ENCODE measurements around the gene TMEM175.

- no peak for TF ChIP-seq POLR2AphosphoS2 (IDR thresholded peaks at IDR 0.05; ENCODE audit: low read length)
- TF ChIP-seq SIN3A (IDR thresholded peaks at IDR 0.05; ENCODE audit: borderline replicate concordance in 2 of 2, control insufficient read depth in 1 of 2, low read depth in 2 of 2, low read length in 2 of 2) = no peak
- TF ChIP-seq NFYB (IDR thresholded peaks at IDR 0.05; ENCODE audit: extremely low read depth, insufficient read length) = no peak
These were observed 17.7 kb upstream of the TMEM175 start for GRCh38 chr4:914531-914930.

Data from K562 (cell line).